Heart left ventricle (tissue), 16 donors: Measurements from ENCODE around the gene PALB2. TPM values are rescaled to one million over a fixed set of nuclear protein-coding genes. Genes with fewer than 3 reads are reported as not detected.

ENCODE experiments used
- ATAC-seq, 4 donors: fragments of 200-7000 bp; cut with Tn5 transposase; one replicate each; pipeline ENCODE4 v1.9.1; 2020 to 2022; ENCODE audit warnings: moderate library complexity in 4 of 4, mild to moderate bottlenecking in 3 of 4, moderate number of reproducible peaks in 1 of 4
- DNase-seq, 5 donors: peaks; one replicate each; pipeline ENCODE4 v3.0.0-alpha.2; 2020
- H3K27ac ChIP-seq, 12 donors: fragments of 200-600 bp; sonication (generic) in 4 of 12; one replicate each; pipeline versions ENCODE4 v1.5.0 to v1.8.0; 2016 to 2022; ENCODE audit warnings: mild to moderate bottlenecking in 2 of 12
- H3K27me3 ChIP-seq, 9 donors: fragments of 200-600 bp; sonication (generic) in 2 of 9; one replicate each; pipeline versions ENCODE4 v1.5.1 to v1.8.0; 2016 to 2022; ENCODE audit warnings: mild to moderate bottlenecking in 3 of 9
- H3K36me3 ChIP-seq, 9 donors: fragments of 200-600 bp; sonication (generic) in 2 of 9; one replicate each; pipeline versions ENCODE4 v1.5.0 to v1.8.0; 2018 to 2022; ENCODE audit warnings: mild to moderate bottlenecking in 2 of 9
- H3K4me1 ChIP-seq, 12 donors: fragments of 200-600 bp; sonication (generic) in 4 of 12; one replicate each; pipeline versions ENCODE4 v1.5.0 to v1.8.0; 2016 to 2022; ENCODE audit warnings: mild to moderate bottlenecking in 3 of 12
- H3K4me3 ChIP-seq, 12 donors: fragments of 200-600 bp; sonication (generic) in 4 of 12; one replicate each; pipeline versions ENCODE4 v1.5.0 to v1.8.0; 2017 to 2022; ENCODE audit warnings: mild to moderate bottlenecking in 9 of 12, moderate library complexity in 4 of 12
- H3K9me3 ChIP-seq, 12 donors: fragments of 200-600 bp; sonication (generic) in 4 of 12; one replicate each; pipeline versions ENCODE4 v1.5.0 to v1.8.0; 2016 to 2022; ENCODE audit warnings: mild to moderate bottlenecking in 1 of 12
- POLR2A ChIP-seq, 2 donors: fragments of 450-650 bp; IDR thresholded peaks; one replicate each; pipeline ENCODE4 v1.6.1; 2017; ENCODE audit warnings: antibody characterized with exemption in 2 of 2, mild to moderate bottlenecking in 2 of 2, moderate library complexity in 2 of 2
- WGBS, 4 donors: extraction: QIAGEN DNeasy Blood & Tissue Kit in 2 of 4; methylation state at CpG; one replicate each; pipeline versions ENCODE4 v1.1.5 to v1.1.7; 2013 to 2018; 5-methylcytosine and 5-hydroxymethylcytosine counted together
- intact Hi-C, 10 donors: fragments of 100-400 bp; cut with DNase I; formaldehyde crosslinking; loops; one replicate each; pipeline versions ENCODE4 v1.11.1 to v1.14.2; 2022
- polyA plus RNA-seq, 2 donors: library from polyadenylated mRNA; stranded (reverse); fragments of 200-250 nt; gene quantifications; one replicate each; pipeline ENCODE4 v1.2.3, GENCODE V29; 2013
- total RNA-seq, 9 donors: library from RNA; depleted of rRNA in 2 of 9; stranded (reverse); fragments of >200 nt in 2 of 9; fragmentation: NEBNext Ultra II Directional in 3 of 9; extraction: Animal tissue kit (Norgen Biotek cat#: 25700) in 3 of 9; gene quantifications; one replicate each; pipeline versions ENCODE4 v1.1.0 to v1.2.4, GENCODE V29; 2016 to 2023
- TF ChIP-seq, protein P1 (sequence below), 12 donors: fragments of 200-600 bp; sonication (generic) in 4 of 12; IDR thresholded peaks; one replicate each; pipeline versions ENCODE4 v1.5.0 to v1.8.0; 2018 to 2022; ENCODE audit warnings: antibody characterized with exemption in 12 of 12, mild to moderate bottlenecking in 5 of 12
- donor health status: ischemic (EF 13 %, LVEDD 7.1; RV severe dilation, severe dysfunction).
- donor health status: healthy with polysubstance abuse.
- donor health status: DM: no; HTN: yes; CAD: no.
- donor health status: DM: no; HTN: no; CAD: no.
- donor health status: ischemic (EF 25% LVEDD 6.9; RV normal size, moderate dysfunction).
- donor health status: ischemic (EF 25% LVEDD 5.7; RV mildly dilated, moderate dysfunction).
- donor health status: healthy.
- donor health status: DM: yes; HTN: yes; CAD: no.
- donor health status: ischemic (EF 35%, LVEDD 5.7; RV mildly dilated, moderate dysfunction).
- donor health status: nonischemic (EF 11% LVEDD 7.7; RV severe dilation, severe dysfunction).
- donor health status: DM: yes; HTN: yes; CAD: no.
- donor health status: PGD.
- donor health status: ischemic (EF 29% LVEDD 5.4; RV normal size, mild dysfunction).
- donor health status: nonischemic (EF 23%, LVEDD 6.1; RV moderate dilation, normal function).

The PALB2 gene
- total and polyA plus RNA-seq, 11 donors, result 3.4 to 7.4 (median 4.5) TPM

DNA sequence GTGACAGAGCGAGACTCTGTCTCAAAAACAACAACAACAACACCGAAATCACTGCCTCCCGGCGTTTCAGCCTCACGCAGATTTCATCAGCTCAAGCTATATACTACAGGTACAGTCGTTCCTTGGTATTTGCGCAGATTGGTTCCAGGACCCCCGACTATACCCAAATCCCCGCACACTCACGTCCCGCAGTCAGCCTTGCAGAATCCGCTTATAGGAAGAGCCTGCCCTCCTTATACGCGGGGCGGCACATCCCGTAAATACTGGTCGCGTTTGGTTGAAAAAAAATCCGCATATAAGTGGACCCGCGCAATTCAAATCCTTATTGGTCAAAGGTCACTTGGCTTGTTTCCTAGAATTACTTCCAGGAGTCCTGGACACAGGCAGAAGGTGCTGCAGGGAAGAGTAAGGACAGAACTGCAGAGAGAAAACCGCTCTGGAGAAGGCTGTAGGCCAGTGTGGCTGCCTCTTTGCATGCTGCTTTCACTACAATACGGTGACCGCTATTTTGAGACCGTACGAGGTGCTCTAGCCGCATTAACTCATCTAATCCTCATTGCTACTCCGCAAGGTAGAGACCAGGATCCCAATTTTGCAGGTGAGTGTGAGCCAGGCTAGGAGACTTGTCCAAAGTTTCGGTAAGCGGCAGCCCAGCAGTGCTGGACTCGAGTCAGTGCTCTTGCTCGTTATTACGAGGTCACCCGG is 45.7 kb downstream of the PALB2 start:
- no peaks in the 10 kb centered on the region for H3K27me3 ChIP-seq
- H3K27ac ChIP-seq, result peak overlapping the region; percentile 82 to 97 (median 88)
- H3K36me3 ChIP-seq, result peaks cover 0 to 40% (median 31%) of the 10 kb centered on the region in 9 donors
- peaks cover 2 to 53% (median 25%) of the 10 kb centered on the region in 12 donors for H3K4me1 ChIP-seq
- H3K4me3 ChIP-seq, result peak overlapping the region; percentile 67 to 100 (median 93)
- H3K9me3 ChIP-seq, result no peaks in the 10 kb centered on the region
- TF ChIP-seq, protein P1, sequence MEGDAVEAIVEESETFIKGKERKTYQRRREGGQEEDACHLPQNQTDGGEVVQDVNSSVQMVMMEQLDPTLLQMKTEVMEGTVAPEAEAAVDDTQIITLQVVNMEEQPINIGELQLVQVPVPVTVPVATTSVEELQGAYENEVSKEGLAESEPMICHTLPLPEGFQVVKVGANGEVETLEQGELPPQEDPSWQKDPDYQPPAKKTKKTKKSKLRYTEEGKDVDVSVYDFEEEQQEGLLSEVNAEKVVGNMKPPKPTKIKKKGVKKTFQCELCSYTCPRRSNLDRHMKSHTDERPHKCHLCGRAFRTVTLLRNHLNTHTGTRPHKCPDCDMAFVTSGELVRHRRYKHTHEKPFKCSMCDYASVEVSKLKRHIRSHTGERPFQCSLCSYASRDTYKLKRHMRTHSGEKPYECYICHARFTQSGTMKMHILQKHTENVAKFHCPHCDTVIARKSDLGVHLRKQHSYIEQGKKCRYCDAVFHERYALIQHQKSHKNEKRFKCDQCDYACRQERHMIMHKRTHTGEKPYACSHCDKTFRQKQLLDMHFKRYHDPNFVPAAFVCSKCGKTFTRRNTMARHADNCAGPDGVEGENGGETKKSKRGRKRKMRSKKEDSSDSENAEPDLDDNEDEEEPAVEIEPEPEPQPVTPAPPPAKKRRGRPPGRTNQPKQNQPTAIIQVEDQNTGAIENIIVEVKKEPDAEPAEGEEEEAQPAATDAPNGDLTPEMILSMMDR (IDR thresholded peaks at IDR 0.05), result no peak
- no peak for TF ChIP-seq POLR2A (IDR thresholded peaks at IDR 0.05)
- 14 to 23% (median 19%) methylated on average over 23 to 34 of the region's 34 CpGs for WGBS, 4 donors
- ATAC-seq (peak in 2 of 4 donors; percentile 1 to 3), DNase-seq (no peak)
- intact Hi-C loops, result loop anchor here in 3 of 10 donors (5.0 kb wide), 2 partner anchors 38 to 88 kb away; partner anchors contain the start of genes EARS2 (in 2 of the 3) and UBFD1 (in 2 of the 3)

DNA sequence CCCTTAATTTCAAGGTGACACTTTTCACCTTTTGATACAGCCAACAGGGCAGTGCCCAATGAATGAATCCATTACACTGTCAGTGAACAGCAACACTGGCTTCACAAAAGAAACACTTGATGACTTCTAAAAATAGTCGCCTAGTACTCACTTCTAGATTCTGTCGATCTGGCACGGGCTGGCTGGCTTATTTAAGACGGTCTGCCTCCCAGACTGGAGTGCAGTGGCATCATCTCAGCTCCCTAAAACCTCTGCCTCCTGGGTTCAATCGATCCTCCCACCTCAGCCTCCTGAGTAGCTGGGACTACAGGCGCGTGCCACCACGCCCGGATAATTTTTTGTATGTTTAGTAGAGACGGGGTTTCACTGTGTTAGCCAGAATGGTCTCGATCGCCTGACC is 46.9 kb downstream of the PALB2 start:
- Histone ChIP-seq H3K27ac (peak overlapping the region in 11 of 12 donors; percentile 44 to 97 (median 88)), H3K27me3 (no peaks in the 10 kb centered on the region), H3K4me1 (peaks cover 2 to 53% (median 25%) of the 10 kb centered on the region in 12 donors), H3K36me3 (peaks cover 0 to 52% (median 44%) of the 10 kb centered on the region in 9 donors), H3K9me3 (no peaks in the 10 kb centered on the region), H3K4me3 (peak overlapping the region in 6 of 12 donors; percentile 67 to 100 (median 91))
- ATAC-seq (peak; percentile 40 to 68 (median 61)), DNase-seq (peak in 3 of 5 donors; percentile 40 to 69 (median 59))
- 78 to 83% (median 81%) methylated on average over 12 of the region's 12 CpGs for WGBS, 4 donors
- TF ChIP-seq, protein P1 (IDR thresholded peaks at IDR 0.05), result no peak
- peak in 1 of 2 donors; percentile 20 for TF ChIP-seq POLR2A (IDR thresholded peaks at IDR 0.05)
- intact Hi-C loops, result no loop called here

DNA sequence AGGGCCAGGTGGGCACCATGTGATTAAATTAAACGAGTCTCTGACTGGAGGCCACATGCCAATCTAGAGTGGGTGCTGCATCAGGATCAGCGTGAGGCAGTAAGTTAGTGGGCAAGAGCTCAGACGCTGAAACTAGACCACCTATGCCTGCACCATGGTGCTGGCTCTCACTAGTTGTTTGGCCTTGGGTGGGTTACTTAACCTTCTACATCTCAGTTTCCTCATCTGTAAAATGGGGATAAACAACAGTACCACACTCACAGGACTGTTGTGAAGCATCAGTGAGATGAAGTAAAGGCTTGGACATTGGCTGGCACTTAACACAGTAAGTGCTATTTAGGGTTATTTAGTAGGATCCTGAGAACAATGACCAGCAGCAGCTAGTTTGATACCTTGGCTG is 50.9 kb downstream of the PALB2 start:
- intact Hi-C loops, result no loop called here
- Histone ChIP-seq H3K4me1 (peaks cover 5 to 66% (median 27%) of the 10 kb centered on the region in 12 donors), H3K36me3 (peaks cover 0 to 92% (median 84%) of the 10 kb centered on the region in 9 donors), H3K27ac (no peak overlapping the region), H3K4me3 (no peak overlapping the region), H3K9me3 (no peaks in the 10 kb centered on the region), H3K27me3 (no peaks in the 10 kb centered on the region)
- 78 to 93% (median 91%) methylated on average over 3 of the region's 3 CpGs for WGBS, 4 donors
- DNase-seq (no peak), ATAC-seq (no peak)
- TF ChIP-seq POLR2A (IDR thresholded peaks at IDR 0.05), result no peak
- TF ChIP-seq, protein P1 (IDR thresholded peaks at IDR 0.05), result no peak

DNA sequence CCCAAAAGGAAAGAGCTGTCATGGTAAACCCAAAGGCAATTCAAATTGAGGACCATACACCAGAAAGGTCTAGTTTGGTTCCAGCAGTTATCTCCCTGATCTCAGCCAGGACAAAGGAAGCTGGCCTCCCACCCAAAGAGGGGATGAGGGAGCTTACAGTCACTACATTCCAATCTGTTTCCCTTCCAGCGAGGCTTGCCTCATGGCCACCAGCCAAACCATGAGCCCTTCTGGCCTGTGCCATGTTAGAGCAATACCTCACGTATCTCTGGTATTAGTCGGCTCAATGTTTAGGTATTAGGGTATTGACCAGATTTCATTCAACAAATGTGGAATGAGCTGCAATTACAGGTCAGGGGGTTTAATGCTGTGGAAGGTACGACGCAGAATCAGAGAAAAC is 53.4 kb downstream of the PALB2 start:
- Histone ChIP-seq H3K27me3 (no peaks in the 10 kb centered on the region), H3K27ac (no peak overlapping the region), H3K4me1 (peaks cover 3 to 48% (median 14%) of the 10 kb centered on the region in 12 donors), H3K9me3 (no peaks in the 10 kb centered on the region), H3K36me3 (peaks cover 0 to 91% (median 86%) of the 10 kb centered on the region in 9 donors), H3K4me3 (no peak overlapping the region)
- peak in 3 of 4 donors; percentile 27 to 57 (median 44) for ATAC-seq
- intact Hi-C loops, result no loop called here
- 61 to 65% (median 63%) methylated on average over 5 of the region's 5 CpGs for WGBS, 4 donors
- peak in 1 of 5 donors; percentile 21 for DNase-seq
- TF ChIP-seq, protein P1 (IDR thresholded peaks at IDR 0.05), result no peak
- TF ChIP-seq POLR2A (IDR thresholded peaks at IDR 0.05), result no peak
